DND-41 (cell line): ENCODE results near the gene MMAB.

ENCODE experiments used
- EZH2 ChIP-seq: IDR thresholded peaks from 3 replicates; pipeline ENCODE4 v1.6.1; 2012; ENCODE audit warnings: borderline replicate concordance, low read depth, mild to moderate bottlenecking, moderate library complexity, low read length, inconsistent platforms; ENCODE audit not compliant: severe bottlenecking
- TF ChIP-seq, protein P1 (sequence below): IDR thresholded peaks from 2 replicates; pipeline ENCODE4 v1.5.1; 2012; ENCODE audit warnings: borderline replicate concordance, low read length, moderate library complexity, mild to moderate bottlenecking; ENCODE audit not compliant: poor library complexity, severe bottlenecking; ENCODE audit errors: extremely low read depth

DNA sequence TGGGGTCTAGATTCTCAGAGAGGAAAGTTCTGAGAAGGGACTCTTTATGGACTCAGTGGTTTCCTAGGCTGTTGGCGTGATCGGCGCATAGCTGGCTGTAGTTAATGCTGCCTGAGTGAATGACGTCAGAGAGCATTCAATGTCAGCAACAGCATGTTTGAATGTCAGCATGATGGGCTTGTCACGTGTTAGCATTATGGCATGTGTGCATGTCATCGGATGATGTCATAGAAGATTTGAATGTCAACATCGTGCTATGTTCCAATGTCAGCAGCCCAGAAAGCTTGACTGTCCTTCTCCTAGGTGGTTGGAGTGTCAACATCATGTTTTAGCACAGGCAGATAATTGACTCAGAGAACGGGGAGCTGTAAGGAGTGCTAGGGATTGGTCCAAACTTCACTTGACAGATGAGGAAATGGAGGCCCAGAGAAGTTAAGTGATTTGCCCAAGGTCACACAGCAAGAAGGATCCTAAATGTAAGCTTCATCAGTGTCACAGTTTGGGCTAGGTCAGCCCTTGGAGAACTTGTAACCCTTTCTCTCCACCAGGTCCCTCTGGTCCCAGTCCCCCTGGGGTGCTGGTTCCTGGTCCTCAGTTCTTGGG lies 45.8 kb upstream of the MMAB start:
- TF ChIP-seq, protein P1, sequence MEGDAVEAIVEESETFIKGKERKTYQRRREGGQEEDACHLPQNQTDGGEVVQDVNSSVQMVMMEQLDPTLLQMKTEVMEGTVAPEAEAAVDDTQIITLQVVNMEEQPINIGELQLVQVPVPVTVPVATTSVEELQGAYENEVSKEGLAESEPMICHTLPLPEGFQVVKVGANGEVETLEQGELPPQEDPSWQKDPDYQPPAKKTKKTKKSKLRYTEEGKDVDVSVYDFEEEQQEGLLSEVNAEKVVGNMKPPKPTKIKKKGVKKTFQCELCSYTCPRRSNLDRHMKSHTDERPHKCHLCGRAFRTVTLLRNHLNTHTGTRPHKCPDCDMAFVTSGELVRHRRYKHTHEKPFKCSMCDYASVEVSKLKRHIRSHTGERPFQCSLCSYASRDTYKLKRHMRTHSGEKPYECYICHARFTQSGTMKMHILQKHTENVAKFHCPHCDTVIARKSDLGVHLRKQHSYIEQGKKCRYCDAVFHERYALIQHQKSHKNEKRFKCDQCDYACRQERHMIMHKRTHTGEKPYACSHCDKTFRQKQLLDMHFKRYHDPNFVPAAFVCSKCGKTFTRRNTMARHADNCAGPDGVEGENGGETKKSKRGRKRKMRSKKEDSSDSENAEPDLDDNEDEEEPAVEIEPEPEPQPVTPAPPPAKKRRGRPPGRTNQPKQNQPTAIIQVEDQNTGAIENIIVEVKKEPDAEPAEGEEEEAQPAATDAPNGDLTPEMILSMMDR = no peak
- TF ChIP-seq EZH2 = no peak
